Epithelial cell of proximal tubule (primary cell): ENCODE measurements around the gene UBE2G1. TPM values are rescaled to one million over a fixed set of nuclear protein-coding genes. Genes with fewer than 3 reads are reported as not detected.
A peak's percentile ranks its signal among the peaks of the same experiment; 100 is the strongest.

Experiments used
- DNase-seq: peaks from one replicate; pipeline ENCODE4 v3.0.0-alpha.2; 2011; ENCODE audit warnings: low read depth
- H3K4me3 ChIP-seq: 2 replicates; pipeline ENCODE4 v1.5.1; 2011; ENCODE audit warnings: low read depth, mild to moderate bottlenecking, low read length
- total RNA-seq: library from RNA; depleted of rRNA; stranded (reverse); fragments of >200 nt; gene quantifications from 2 replicates; pipeline ENCODE4 v1.2.3, GENCODE V29; 2015
- TF ChIP-seq, protein P1 (sequence below): conservative IDR thresholded peaks from 2 replicates; pipeline ENCODE4 v1.5.1; 2012; ENCODE audit warnings: low read depth, mild to moderate bottlenecking, low read length

The UBE2G1 gene, protein sequence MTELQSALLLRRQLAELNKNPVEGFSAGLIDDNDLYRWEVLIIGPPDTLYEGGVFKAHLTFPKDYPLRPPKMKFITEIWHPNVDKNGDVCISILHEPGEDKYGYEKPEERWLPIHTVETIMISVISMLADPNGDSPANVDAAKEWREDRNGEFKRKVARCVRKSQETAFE
- total RNA-seq: 65.4 and 68.1 TPM in 2 replicates

DNA sequence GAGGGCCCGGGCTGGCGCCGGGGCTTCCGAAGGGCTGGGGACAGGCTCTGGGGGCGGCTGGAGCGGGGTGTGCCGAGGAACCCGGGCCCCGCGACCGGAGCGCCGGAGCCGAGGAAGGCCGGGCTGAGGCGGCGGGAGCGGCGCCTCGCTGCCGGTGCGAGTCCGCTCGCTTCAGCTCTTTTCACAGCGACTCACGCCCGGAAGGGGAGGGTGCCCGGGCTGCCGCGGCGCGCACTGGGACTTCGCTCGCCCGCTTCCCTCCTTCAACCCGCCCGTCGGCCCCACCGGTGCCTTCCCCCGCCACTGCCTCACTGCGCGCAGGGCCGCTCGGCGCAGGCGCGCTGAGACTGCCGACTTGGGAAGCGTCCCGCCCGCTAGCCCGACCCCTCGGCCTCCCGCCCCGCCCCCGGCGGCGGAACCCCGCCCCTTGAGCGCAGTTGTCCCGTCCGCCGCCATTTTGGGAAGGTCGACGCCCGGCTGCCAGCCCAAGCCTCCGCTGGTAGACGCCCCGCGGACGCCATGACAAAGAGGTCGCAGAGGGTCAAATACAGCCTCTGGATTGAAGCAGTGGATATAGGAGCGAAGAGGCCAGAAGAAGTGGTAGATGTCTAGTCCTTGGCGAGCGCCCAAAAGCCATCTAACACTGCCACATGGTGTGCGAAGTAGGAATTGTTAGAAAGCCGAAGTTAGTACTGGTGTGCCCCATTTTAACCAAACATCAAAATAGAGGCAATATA is at the start of gene UBE2G1:
Gene UBE2G1, minus strand, starts transcription at position 349 of the 737 bp plus-strand sequence. CDS start 359 bp downstream, outside the sequence.
- TF ChIP-seq, protein P1, sequence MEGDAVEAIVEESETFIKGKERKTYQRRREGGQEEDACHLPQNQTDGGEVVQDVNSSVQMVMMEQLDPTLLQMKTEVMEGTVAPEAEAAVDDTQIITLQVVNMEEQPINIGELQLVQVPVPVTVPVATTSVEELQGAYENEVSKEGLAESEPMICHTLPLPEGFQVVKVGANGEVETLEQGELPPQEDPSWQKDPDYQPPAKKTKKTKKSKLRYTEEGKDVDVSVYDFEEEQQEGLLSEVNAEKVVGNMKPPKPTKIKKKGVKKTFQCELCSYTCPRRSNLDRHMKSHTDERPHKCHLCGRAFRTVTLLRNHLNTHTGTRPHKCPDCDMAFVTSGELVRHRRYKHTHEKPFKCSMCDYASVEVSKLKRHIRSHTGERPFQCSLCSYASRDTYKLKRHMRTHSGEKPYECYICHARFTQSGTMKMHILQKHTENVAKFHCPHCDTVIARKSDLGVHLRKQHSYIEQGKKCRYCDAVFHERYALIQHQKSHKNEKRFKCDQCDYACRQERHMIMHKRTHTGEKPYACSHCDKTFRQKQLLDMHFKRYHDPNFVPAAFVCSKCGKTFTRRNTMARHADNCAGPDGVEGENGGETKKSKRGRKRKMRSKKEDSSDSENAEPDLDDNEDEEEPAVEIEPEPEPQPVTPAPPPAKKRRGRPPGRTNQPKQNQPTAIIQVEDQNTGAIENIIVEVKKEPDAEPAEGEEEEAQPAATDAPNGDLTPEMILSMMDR: peak; percentile 49
- peak within 1 kb of the TSS; percentile 95 for H3K4me3 ChIP-seq
- peak; percentile 39 for DNase-seq

DNA sequence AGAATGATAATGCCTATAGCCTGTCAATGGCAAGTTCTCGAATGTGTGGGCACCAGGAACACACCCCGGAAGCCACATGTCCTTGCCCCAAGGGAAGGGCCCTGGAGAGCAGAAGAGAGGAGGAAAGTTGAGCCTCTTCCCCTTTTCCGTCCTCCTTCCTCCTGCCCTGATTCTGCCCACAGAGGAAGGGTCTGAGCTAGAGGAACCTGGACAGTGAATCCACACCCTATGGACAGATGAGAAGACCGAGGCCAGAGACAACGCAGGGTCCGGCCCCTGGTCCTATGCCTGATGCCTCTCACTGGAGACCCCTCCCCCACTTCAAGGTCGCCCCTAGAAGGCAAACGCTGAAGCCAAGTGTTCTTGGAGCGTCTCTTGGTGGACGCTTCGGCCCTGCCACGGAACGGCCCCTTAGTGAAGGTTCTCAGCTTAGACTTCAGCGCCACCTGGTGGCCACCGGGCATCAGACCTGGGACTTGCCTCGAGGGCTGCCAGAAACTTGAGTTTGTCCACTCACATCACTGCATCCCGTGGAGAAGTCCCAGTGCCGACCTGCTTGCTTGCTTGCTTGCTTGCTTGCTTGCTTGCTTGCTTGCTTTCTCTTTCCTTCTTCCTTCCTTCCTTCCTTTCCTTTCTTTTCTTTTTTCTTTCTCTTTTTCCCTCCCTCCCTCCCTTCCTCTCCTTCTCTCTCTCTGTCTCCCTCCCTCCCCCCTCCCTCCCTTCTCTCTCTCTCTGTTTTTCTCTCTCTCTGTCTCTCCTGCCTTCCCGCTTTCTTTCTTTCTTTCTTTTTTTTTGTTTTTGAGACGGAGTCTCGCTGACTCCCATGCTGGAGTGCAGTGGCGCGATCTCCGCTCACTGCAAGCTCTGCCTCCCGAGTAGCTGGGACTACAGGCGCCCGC is 46.7 kb upstream of the UBE2G1 start:
- H3K4me3 ChIP-seq: no peak overlapping the region
- peak; percentile 22 for DNase-seq
- TF ChIP-seq, protein P1: peak; percentile 84

DNA sequence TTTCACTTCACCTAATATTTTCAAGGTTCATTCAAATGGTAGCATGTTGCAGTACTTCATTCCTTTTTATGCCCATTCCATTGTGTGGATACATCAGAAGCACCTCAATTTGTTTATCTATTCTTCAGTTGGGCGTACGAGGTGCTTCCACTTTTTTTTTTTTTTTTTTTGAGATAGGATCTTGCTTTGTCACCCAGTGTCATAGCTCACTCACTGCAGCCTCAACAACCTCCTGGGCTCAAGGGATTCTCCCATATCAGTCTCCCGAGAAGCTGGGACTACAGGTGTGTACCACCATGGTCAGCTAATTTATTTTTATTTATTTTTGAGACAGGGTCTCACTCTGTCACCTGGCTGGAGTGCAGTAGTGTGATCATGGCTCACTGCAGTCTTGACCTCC is 44.7 kb upstream of the UBE2G1 start:
- H3K4me3 ChIP-seq: no peak overlapping the region
- TF ChIP-seq, protein P1: no peak
- no peak for DNase-seq

DNA sequence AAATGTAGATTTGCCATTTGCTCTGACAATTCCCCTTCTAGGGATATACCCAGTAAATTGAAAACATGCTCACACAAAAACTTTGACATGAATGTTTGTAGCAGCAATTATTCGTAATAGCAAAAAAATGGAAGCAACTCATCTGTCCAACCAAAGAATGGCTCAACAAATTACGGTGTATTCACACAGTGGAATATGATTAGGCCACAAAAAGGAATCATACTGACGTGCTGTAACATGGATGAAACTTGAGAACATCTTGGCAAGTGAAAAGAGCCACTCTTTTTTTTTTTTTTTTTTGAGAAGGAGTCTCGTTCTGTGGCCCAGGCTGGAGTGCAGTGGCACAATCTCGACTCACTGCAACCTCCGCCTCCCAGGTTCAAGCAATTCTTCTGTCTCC is 43.2 kb upstream of the UBE2G1 start:
- TF ChIP-seq, protein P1: no peak
- DNase-seq: no peak
- no peak overlapping the region for H3K4me3 ChIP-seq

DNA sequence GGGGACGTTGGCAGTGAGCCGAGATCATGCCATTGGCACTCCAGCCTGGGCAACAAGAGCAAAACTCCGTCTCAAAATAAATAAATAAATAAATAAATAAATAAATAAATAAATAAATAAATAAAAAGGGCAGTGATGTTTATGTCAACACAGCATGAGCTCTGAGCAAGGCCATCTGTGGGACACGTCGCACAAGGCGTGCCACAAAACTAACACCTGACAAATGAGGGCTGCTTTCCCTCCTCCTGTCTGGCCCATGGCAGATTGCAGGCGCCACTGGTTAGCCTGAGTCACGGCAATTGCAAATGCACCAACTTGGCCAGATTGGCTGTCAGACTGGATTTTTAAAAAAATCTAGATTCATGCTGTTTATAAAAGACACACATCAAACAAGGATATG is 41.4 kb upstream of the UBE2G1 start:
- DNase-seq: no peak
- TF ChIP-seq, protein P1: no peak
- no peak overlapping the region for H3K4me3 ChIP-seq

DNA sequence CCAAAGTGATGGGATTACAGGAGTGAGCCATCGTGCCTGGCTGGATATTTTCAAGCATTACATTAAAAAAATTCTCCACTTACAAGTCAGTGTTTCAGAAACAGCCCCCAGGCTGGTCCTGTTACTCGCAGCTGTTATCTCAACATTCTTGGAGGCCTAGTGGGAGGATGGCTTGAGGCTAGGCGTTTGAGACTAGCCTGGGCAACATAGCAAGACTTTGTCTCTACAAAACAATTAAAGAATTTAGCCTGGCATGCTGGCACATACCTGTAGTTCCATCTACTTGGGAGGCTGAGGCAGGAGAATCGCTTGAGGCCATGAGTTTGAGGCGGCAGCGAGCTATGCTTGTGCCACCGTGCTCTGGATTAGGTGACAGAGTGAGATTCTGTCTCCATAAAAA is 40.7 kb upstream of the UBE2G1 start:
- TF ChIP-seq, protein P1: no peak
- H3K4me3 ChIP-seq: no peak overlapping the region
- DNase-seq: no peak
